ENCODE measurements around the gene DUOXA2.
"Not testable (repeated sequence)": the region's sequence is repeated elsewhere in the genome, so short reads cannot be mapped to it uniquely, and the experiment has no call there.

The DUOXA2 gene

DNA sequence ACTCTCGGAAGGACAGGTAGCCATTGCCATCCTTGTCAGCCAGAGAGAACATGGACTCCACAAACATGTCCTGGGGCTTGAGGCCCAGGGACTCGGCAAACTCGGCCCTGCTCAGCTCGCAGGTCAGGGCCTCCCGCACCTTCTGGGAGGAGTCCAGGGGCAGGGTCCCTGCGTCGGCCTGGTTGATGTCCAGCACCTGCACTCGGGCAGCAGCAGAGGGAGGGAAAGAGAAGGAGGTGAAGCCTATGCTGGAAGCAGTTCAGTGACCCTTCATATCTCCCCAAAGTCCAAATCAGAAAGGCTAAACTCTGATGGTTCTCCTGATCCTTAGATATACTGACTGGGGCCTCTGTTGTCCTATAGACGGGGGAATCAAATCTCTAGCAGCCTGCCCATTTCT lies 10.0 kb upstream of the DUOXA2 start:
- H3K36me3 ChIP-seq (replicated peaks); H3K4me3 ChIP-seq; DNase-seq (ENCODE audit: low spot score in 2 of 2); in situ Hi-C loops (cut with MboI; ENCODE audit: low sequenced_read_pairs); H3K9me3 ChIP-seq; H3K4me1 ChIP-seq; H3K27me3 ChIP-seq (ENCODE audit: low read depth): not testable (repeated sequence)

DNA sequence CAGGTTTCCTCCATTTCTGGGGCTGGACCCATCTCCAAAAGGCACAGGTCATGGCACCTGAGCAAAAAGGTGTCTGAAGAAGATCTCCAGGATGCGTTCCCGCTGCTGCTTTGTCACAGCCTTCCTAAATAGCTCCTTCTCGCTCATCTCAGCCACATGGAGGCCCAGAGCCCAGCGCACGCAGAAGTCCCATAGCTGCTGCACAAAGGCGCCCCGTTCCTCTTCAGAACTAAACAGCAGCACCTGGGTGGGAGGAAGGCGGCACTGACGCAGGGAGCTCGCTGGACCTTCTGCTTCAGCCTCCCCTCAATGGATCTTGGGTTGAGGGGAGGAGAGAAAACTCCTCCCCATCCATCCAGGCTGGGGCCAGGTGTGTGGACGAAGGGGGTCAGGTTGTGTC lies 8.5 kb upstream of the DUOXA2 start:
- no peak for DNase-seq (ENCODE audit: low spot score in 2 of 2)
- H3K4me3 ChIP-seq, result no peak overlapping the region
- H3K27me3 ChIP-seq (ENCODE audit: low read depth), result no peaks in the 10 kb centered on the region
- no peaks in the 10 kb centered on the region for H3K36me3 ChIP-seq (replicated peaks)
- H3K9me3 ChIP-seq, result no peaks in the 10 kb centered on the region
- H3K4me1 ChIP-seq, result no peaks in the 10 kb centered on the region
- in situ Hi-C loops (cut with MboI; ENCODE audit: low sequenced_read_pairs), result no loop called here

DNA sequence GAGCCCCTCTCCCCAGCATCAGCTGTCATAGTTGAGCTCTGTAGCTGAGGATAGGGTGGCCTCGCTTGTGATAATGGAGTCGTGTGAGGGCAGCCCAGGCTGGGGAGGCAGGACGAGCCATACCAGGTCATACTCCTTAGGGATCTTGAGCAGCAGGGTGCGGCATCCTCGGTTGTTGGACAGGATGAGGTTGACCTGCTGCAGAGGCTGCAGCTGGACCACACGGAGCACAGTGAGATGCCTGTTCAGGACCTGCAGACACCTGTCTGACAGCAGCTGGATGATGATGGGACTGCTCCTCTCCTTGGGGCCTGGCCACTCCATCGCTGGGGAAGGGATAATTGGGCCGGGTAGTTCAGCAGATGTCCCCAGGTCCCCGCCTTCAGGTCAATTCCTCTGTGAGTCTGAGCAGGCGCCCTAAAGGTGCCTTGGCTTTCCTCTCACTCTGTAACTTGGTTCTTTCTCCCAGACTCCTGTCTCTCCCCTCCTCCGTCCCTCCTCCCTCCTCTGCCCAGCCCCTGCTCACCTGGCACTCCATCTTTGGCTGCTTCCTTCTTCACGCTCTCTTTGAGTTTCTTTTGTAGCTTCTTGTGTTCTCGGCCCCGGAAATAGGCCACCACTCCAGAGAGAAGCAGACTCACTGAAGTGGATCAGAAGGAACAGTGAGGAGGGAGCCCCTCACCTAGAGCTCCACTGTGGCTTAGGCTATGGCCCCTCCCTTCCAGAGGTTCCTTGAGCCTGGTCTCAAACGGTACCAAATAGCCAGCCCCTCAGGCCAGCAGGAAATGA lies 7.9 kb upstream of the DUOXA2 start:
- Histone ChIP-seq H3K4me3 (no peak overlapping the region), H3K36me3 (replicated peaks) (no peaks in the 10 kb centered on the region), H3K4me1 (no peaks in the 10 kb centered on the region), H3K9me3 (no peaks in the 10 kb centered on the region), H3K27me3 (ENCODE audit: low read depth) (no peaks in the 10 kb centered on the region)
- in situ Hi-C loops (cut with MboI; ENCODE audit: low sequenced_read_pairs), result no loop called here
- DNase-seq (ENCODE audit: low spot score in 2 of 2), result no peak

DNA sequence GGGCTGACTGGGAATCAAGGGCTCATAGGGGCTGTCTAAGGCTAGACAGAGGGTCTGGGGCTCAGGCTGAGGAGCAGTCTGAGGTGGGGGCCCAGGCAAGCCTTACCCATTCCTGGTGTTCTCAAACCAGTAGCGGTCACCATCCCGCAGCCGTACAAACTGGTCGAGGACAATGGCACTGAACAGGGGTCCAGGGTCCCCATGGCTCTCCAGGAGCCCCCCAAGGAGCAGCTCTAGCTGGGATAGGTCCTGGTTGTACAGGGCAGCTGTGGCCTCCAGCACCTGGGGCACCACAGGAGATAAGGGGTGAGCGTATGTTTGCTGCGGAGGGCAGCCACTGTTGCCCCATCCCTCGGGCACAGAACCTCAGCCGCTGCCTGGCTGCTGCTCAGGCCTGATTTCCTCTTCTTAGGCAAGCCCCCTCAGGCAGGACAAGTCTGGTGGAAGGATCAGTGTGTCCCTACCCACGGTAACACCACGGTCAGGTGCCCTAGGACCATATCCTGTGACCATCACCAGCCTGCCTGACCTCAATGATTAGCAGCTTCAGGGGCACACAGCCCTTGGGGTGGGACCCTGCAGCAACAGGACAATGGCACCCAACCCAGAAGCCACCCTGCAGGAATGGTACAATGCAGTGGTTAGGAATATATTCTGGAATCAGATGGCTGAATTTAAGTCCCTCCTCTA lies 6.0 kb upstream of the DUOXA2 start:
- no peak for DNase-seq (ENCODE audit: low spot score in 2 of 2)
- no peaks in the 10 kb centered on the region for H3K4me1 ChIP-seq
- peaks cover 14% of the 10 kb centered on the region for H3K27me3 ChIP-seq (ENCODE audit: low read depth)
- no peak overlapping the region for H3K4me3 ChIP-seq
- in situ Hi-C loops (cut with MboI; ENCODE audit: low sequenced_read_pairs), result no loop called here
- H3K9me3 ChIP-seq, result no peaks in the 10 kb centered on the region
- H3K36me3 ChIP-seq (replicated peaks), result no peaks in the 10 kb centered on the region

DNA sequence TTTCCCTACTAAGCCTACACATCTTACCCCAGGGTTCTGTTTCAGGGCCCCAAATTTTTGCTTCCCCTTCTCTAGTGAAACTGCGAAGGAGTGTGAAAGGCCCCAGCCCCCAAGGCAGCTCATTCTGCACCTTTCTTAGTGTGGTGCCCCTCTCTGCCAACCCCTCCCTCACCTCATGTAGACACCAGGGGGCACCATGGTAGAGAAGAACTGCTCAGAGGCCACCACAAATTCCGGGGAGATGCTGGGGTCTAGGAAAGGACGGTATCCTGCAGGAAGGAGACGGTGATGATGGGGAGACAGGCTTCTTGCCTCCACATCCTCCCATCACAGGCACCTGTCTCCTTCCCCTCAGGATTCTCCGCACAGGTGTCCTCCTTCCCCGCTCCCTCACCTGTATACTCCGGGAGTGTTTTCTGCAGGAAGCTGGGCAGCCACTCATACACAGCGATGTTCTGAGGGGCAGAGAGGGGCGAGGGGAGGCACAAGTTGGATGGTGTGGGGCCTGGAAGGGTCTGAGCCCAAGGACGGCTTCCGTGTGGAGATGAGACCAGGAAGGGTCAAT lies 3.8 kb upstream of the DUOXA2 start:
- Histone ChIP-seq H3K27me3 (ENCODE audit: low read depth) (peaks cover 34% of the 10 kb centered on the region), H3K9me3 (no peaks in the 10 kb centered on the region), H3K4me1 (no peaks in the 10 kb centered on the region), H3K4me3 (no peak overlapping the region), H3K36me3 (replicated peaks) (no peaks in the 10 kb centered on the region)
- in situ Hi-C loops (cut with MboI; ENCODE audit: low sequenced_read_pairs), result no loop called here
- no peak for DNase-seq (ENCODE audit: low spot score in 2 of 2)

DNA sequence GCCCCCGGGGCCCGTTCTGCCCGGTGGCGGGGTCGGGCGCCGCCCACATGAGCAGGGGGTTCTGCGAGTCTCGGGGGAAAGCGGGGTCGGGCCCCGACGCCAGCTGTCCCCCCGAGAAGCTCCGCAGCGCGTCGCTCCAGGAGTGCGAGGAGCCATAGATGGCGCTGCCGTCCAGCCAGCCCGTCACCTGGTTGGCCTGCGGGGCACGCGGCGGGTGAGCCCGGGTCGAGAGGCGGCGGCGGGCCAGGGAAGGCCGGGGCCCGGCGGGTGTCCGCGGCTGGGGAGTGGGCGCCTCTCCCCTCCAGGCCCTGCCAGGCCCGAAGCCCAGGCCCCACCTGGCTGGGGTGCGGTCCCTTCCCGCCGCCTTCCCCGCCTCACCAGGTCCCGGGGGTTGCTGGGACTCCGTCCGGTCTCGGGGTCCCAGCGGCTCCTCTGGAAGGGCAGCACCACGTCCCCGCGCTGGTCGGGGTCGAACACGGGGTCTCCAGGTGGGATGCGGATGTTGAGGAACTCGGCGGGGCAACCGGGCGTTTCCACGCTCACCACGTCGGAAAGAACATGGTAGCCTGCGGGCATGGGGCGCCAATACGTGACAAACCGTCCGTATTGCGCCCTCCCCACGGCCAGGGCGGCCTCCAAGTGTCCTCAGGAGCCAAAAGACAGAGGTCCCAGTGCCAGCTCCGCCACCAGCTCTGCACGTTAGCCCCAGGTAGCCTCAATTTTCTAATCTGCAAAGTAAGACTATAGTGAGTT lies 2.6 kb upstream of the DUOXA2 start:
- in situ Hi-C loops (cut with MboI; ENCODE audit: low sequenced_read_pairs), result no loop called here
- Histone ChIP-seq H3K4me1 (no peaks in the 10 kb centered on the region), H3K27me3 (ENCODE audit: low read depth) (peaks cover 42% of the 10 kb centered on the region), H3K36me3 (replicated peaks) (no peaks in the 10 kb centered on the region), H3K4me3 (no peak overlapping the region), H3K9me3 (no peaks in the 10 kb centered on the region)
- DNase-seq (ENCODE audit: low spot score in 2 of 2), result no peak

DNA sequence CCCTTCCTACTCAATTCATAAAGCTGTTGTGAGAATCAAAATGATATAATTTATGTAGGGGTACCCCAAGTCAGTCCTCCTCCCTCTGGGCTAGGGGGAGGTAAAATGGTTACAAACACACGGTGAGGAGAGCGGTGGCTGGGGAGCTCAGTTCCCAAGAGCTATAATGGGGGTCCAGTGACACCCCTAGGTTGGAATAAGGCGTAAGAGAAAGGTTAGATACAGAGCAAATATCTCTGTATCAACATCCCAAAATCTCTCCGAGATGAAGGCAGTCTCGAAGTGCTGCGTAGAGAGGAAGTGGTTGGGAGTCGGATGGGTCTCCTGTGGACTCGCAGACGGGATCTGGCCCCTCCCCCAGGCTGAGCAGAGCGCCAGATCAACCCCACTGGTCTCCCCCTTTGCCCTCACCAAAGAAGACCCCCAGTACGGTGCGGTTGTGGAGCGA lies 2.0 kb upstream of the DUOXA2 start:
- in situ Hi-C loops (cut with MboI; ENCODE audit: low sequenced_read_pairs), result no loop called here
- no peak for DNase-seq (ENCODE audit: low spot score in 2 of 2)
- no peaks in the 10 kb centered on the region for H3K9me3 ChIP-seq
- no peaks in the 10 kb centered on the region for H3K36me3 ChIP-seq (replicated peaks)
- H3K27me3 ChIP-seq (ENCODE audit: low read depth), result peaks cover 42% of the 10 kb centered on the region
- H3K4me1 ChIP-seq, result no peaks in the 10 kb centered on the region
- H3K4me3 ChIP-seq, result no peak overlapping the region

DNA sequence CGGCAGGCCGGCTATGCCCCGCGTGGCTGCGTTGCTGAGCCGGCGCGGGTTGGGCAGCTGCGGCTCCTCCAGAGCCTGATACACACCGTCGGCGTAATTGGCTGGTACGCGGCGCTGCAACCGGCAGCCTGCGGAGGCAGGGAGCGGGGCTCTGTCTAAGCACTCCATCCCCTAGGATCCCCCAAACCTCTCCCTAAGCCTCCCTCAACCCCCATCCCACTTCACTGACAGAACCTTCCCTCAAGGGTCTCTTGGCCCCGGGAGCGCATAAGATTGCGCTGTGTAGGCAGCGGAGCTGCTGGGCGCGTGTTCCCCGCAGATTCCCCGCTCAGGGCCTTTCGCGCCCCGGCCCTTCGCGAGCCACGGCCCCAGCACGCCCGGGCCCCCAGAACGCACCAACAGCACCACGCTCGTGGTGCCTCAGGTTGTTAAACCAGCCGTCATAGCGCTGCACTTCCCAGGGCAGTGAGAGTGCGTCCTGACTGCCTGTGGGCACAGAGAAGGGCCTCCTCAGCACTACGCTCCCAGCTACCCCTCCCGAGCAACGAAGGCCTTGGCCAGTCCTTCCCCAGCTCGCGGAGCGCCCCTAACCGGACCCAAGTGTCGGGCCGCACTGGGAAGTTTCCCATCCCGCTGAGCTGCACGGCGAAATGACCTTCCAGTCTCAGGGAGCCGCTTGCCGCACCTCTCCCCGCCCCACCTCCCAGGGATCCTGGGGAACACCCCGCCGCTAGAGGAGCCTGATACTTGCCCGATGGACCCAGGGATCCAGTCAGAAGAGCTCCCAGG lies 1.3 kb upstream of the DUOXA2 start:
- Histone ChIP-seq H3K9me3 (no peaks in the 10 kb centered on the region), H3K36me3 (replicated peaks) (no peaks in the 10 kb centered on the region), H3K4me3 (no peak overlapping the region), H3K4me1 (peaks cover 2% of the 10 kb centered on the region), H3K27me3 (ENCODE audit: low read depth) (peaks cover 42% of the 10 kb centered on the region)
- in situ Hi-C loops (cut with MboI; ENCODE audit: low sequenced_read_pairs), result no loop called here
- DNase-seq (ENCODE audit: low spot score in 2 of 2), result no peak

DNA sequence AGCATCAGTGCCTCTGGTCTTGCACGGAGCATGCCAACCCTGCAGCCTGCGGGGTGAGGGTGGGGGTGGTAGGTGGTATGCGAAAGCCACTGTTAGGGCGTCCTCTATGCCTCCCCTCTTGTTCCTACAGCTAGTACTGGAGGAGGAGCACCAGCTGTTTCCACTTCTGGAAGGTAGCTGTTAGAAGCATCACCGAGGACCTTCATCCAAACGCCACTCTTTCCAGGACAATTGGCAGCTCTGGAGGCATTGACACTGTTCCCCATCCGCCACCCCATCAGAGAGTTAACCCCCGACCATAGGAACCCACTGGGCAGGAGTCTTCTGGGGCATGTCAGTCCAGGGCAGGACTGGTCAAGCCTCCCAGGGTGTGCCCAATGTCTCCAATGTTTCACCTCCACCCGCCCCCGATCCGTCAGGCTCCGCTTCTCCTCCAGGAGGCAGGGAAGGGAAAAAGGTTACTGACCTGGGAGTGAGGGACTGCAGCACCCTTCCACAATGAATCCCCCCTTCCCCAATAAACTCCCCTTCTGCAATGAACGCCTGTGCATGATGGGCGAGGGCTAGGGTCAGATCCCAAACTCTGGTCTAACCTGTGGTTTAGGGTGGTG lies 641 bp upstream of the DUOXA2 start:
- DNase-seq (ENCODE audit: low spot score in 2 of 2), result no peak
- peaks cover 42% of the 10 kb centered on the region for H3K27me3 ChIP-seq (ENCODE audit: low read depth)
- H3K4me1 ChIP-seq, result peaks cover 3% of the 10 kb centered on the region
- in situ Hi-C loops (cut with MboI; ENCODE audit: low sequenced_read_pairs), result no loop called here
- no peaks in the 10 kb centered on the region for H3K9me3 ChIP-seq
- H3K36me3 ChIP-seq (replicated peaks), result no peaks in the 10 kb centered on the region
- no peak overlapping the region for H3K4me3 ChIP-seq

DNA sequence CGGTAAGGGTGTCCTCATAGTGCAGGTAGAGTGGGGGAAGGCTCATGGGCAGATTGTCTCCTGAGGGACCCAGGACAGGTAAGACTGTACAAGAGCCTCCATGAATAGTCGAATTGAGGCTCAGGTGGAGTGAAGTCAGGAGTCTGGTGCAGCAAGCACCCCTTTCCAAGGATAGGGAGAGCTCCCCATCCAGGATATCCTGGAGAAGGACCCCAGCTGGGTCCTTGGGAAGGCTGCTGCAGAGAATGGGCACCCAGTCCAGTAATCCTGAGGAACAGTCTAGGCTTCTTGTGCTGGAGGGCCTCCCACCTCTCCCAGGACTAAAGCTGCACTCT lies 592 bp downstream of the DUOXA2 start:
- in situ Hi-C loops (cut with MboI; ENCODE audit: low sequenced_read_pairs), result no loop called here
- Histone ChIP-seq H3K27me3 (ENCODE audit: low read depth) (peaks cover 42% of the 10 kb centered on the region), H3K36me3 (replicated peaks) (no peaks in the 10 kb centered on the region), H3K4me1 (peaks cover 3% of the 10 kb centered on the region), H3K4me3 (no peak overlapping the region), H3K9me3 (no peaks in the 10 kb centered on the region)
- no peak for DNase-seq (ENCODE audit: low spot score in 2 of 2)

DNA sequence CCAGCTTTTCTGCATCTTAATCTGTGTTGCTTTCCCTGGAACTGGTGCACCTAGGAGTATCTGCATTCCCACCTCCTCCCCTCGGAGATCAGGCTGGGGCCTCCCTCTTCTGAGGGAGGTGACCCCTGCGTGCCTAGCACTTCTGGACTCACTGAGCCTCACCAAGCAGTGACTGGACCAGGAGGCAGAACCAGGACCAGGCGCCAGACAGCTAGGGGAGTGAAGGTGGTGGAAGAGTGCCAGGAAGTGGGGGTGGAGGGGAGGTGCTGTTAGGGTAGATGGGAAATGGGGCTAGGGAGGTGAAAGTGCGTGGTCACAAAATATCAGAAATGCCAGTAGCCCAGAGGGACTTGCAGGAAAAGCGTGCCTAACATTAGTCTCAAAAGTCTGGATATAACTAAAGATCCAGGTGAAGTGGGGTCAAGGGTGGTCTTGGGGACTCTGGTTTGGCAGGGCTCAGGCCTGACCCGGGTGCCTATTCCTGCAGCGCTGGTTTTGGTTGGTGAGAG lies 1.2 kb downstream of the DUOXA2 start:
- no peak for DNase-seq (ENCODE audit: low spot score in 2 of 2)

DNA sequence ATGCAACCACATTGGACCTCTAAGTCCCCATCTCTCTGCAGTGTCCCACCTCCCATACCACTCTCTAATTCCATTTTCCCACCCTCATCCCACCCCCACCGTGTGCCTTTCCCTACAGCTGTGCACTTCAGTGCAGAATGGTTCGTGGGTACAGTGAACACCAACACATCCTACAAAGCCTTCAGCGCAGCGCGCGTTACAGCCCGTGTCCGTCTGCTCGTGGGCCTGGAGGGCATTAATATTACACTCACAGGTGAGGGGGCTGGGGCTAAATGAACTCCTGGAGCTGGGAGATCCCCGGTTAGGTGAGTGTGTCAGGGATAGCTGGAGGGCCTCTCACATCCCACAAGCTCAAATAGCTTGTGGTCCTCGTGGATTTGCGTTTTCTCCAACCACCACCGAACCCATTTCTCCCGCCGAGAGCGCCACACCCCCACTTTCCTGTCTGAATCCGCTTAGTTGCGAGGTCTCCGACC lies 1.9 kb downstream of the DUOXA2 start:
- no peaks in the 10 kb centered on the region for H3K36me3 ChIP-seq (replicated peaks)
- peaks cover 42% of the 10 kb centered on the region for H3K27me3 ChIP-seq (ENCODE audit: low read depth)
- no peak for DNase-seq (ENCODE audit: low spot score in 2 of 2)
- no peaks in the 10 kb centered on the region for H3K9me3 ChIP-seq
- H3K4me3 ChIP-seq, result no peak overlapping the region
- in situ Hi-C loops (cut with MboI; ENCODE audit: low sequenced_read_pairs), result no loop called here
- peaks cover 3% of the 10 kb centered on the region for H3K4me1 ChIP-seq

More for the DNA sequence above, 1.2 kb downstream of the DUOXA2 start:
- H3K4me1 ChIP-seq, result peaks cover 3% of the 10 kb centered on the region
- H3K9me3 ChIP-seq, result no peaks in the 10 kb centered on the region
- in situ Hi-C loops (cut with MboI; ENCODE audit: low sequenced_read_pairs), result no loop called here
- H3K4me3 ChIP-seq, result no peak overlapping the region
- peaks cover 42% of the 10 kb centered on the region for H3K27me3 ChIP-seq (ENCODE audit: low read depth)
- no peaks in the 10 kb centered on the region for H3K36me3 ChIP-seq (replicated peaks)
